Neural cell (in vitro differentiated cells): Measurements from ENCODE around the gene SKIC8. TPM values are rescaled to one million over a fixed set of nuclear protein-coding genes. Genes with fewer than 3 reads are reported as not detected.

Experiments used
- H2AFZ ChIP-seq: fragments of 200-600, 300-800 bp; sonication (generic), shearing (Covaris generic); 2 replicates; pipeline ENCODE4 v1.6.0; 2014; ENCODE audit warnings: low read depth, mild to moderate bottlenecking, antibody characterized with exemption, low read length, moderate library complexity
- H3F3A ChIP-seq: fragments of 200-600 bp; shearing (Covaris generic); 2 replicates; pipeline ENCODE4 v1.6.1; 2016; ENCODE audit warnings: mild to moderate bottlenecking, moderate library complexity, mixed read lengths, antibody characterized with exemption, low read length; ENCODE audit not compliant: insufficient read depth, poor library complexity, severe bottlenecking
- H3K27ac ChIP-seq: fragments of 200-600, 300-800 bp; sonication (generic), shearing (Covaris generic); 2 replicates; pipeline ENCODE4 v1.5.1; 2014; ENCODE audit warnings: mild to moderate bottlenecking, low read length, moderate library complexity
- H3K27me3 ChIP-seq: fragments of 300-800, 200-600 bp; sonication (generic), shearing (Covaris generic); 2 replicates; pipeline ENCODE4 v1.6.0; 2014; ENCODE audit warnings: mild to moderate bottlenecking, low read depth, low read length, moderate library complexity; ENCODE audit not compliant: insufficient read depth
- H3K36me3 ChIP-seq: fragments of 300-800, 200-600 bp; sonication (generic), shearing (Covaris generic); 2 replicates; pipeline ENCODE4 v1.5.1; 2014; ENCODE audit warnings: mild to moderate bottlenecking, antibody characterized with exemption, low read length, moderate library complexity; ENCODE audit not compliant: insufficient read depth
- H3K4me2 ChIP-seq: fragments of 300-800, 200-600 bp; sonication (generic), shearing (Covaris generic); 2 replicates; pipeline ENCODE4 v1.6.0; 2014; ENCODE audit warnings: mild to moderate bottlenecking, low read length
- H3K4me3 ChIP-seq: fragments of 300-800, 200-600 bp; sonication (generic), shearing (Covaris generic); 2 replicates; pipeline ENCODE4 v1.5.1; 2014; ENCODE audit warnings: mild to moderate bottlenecking, low read length, moderate library complexity
- H3K79me2 ChIP-seq: fragments of 200-600 bp; shearing (Covaris generic); replicated peaks from 2 replicates; pipeline ENCODE4 v1.6.0; 2014; ENCODE audit warnings: mild to moderate bottlenecking, low read length, moderate library complexity; ENCODE audit not compliant: insufficient read depth
- H3K9ac ChIP-seq: fragments of 300-800, 200-600 bp; sonication (generic), shearing (Covaris generic); 2 replicates; pipeline ENCODE4 v1.6.1; 2016; ENCODE audit warnings: mild to moderate bottlenecking, low read length, mixed read lengths
- H3K9me2 ChIP-seq: fragments of 200-600 bp; shearing (Covaris generic); 2 replicates; pipeline ENCODE4 v1.6.1; 2016; ENCODE audit warnings: mild to moderate bottlenecking, low read length, mixed read lengths; ENCODE audit not compliant: insufficient read depth
- H3K9me3 ChIP-seq: fragments of 200-600, 300-800 bp; sonication (generic), shearing (Covaris generic); 2 replicates; pipeline ENCODE4 v1.6.1; 2016; ENCODE audit warnings: mild to moderate bottlenecking, mixed run types, low read length, moderate library complexity, mixed read lengths
- H4K20me1 ChIP-seq: fragments of 200-600 bp; shearing (Covaris generic); 2 replicates; pipeline ENCODE4 v1.6.1; 2016; ENCODE audit warnings: mild to moderate bottlenecking, mixed run types; ENCODE audit not compliant: insufficient read depth
- EP300 ChIP-seq: fragments of 450-650 bp; conservative IDR thresholded peaks from 2 replicates; pipeline ENCODE4 v1.6.1; 2014; ENCODE audit warnings: antibody characterized with exemption, mild to moderate bottlenecking, moderate library complexity; ENCODE audit not compliant: poor library complexity, severe bottlenecking
- EZH2 ChIP-seq: fragments of 200-600, 300-800 bp; shearing (Covaris generic), sonication (generic); IDR thresholded peaks from 2 replicates; pipeline ENCODE4 v1.6.1; 2014; ENCODE audit warnings: antibody characterized with exemption, low read length, borderline replicate concordance, mild to moderate bottlenecking; ENCODE audit not compliant: insufficient read depth, poor library complexity, severe bottlenecking
- MXI1 ChIP-seq: fragments of 450-650 bp; conservative IDR thresholded peaks from 2 replicates; pipeline ENCODE4 v1.6.1; 2014; ENCODE audit warnings: antibody characterized with exemption, mild to moderate bottlenecking; ENCODE audit not compliant: poor library complexity, severe bottlenecking
- POLR2AphosphoS5 ChIP-seq: IDR thresholded peaks from 2 replicates; pipeline ENCODE4 v1.6.1; 2012
- RAD21 ChIP-seq: fragments of 450-650 bp; conservative IDR thresholded peaks from 2 replicates; pipeline ENCODE4 v1.6.1; 2014; ENCODE audit warnings: antibody characterized with exemption, mild to moderate bottlenecking, moderate library complexity
- REST ChIP-seq: IDR thresholded peaks from 2 replicates; pipeline ENCODE4 v1.6.1; 2012; ENCODE audit warnings: borderline replicate concordance
- SMC3 ChIP-seq: fragments of 450-650 bp; conservative IDR thresholded peaks from 2 replicates; pipeline ENCODE4 v1.6.1; 2014; ENCODE audit warnings: antibody characterized with exemption, mild to moderate bottlenecking, moderate library complexity; ENCODE audit not compliant: poor library complexity
- TAF1 ChIP-seq: IDR thresholded peaks from 2 replicates; pipeline ENCODE4 v1.6.1; 2012; ENCODE audit warnings: low read depth
- polyA plus RNA-seq: library from polyadenylated mRNA; depleted of rRNA; stranded (reverse); fragments of >200 nt; gene quantifications from 2 replicates; pipeline ENCODE4 v1.2.3, GENCODE V29; 2014
- TF ChIP-seq, protein P1 (sequence below): fragments of 450-650 bp; IDR thresholded peaks from 2 replicates; pipeline ENCODE4 v1.5.1; 2014; ENCODE audit warnings: antibody characterized with exemption, mild to moderate bottlenecking, moderate library complexity; ENCODE audit not compliant: poor library complexity, severe bottlenecking

The SKIC8 gene
- polyA plus RNA-seq, 1 donor from 2014 or later, result 170 TPM

DNA sequence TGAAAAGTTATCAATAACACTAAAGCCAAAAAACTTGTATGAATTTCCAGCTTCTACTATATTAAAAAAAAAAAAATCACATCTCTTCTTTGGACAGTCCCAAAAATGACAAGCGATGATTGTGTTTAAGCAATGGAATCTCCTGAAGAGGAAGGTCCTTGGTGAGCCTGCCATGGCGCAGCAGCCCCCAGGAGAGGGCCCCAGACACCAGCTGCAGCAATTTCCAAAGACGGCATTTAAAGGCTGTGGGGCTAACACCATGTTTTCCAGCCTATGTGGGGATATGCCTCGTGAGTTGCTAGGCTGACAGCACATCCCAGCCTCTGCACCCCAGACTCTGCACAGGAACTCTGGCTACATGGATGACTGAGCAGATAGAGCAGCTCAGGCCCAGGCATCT is 14.7 kb downstream of the SKIC8 start:
- H3K79me2 ChIP-seq, result no peaks in the 10 kb centered on the region
- TF ChIP-seq, protein P1, sequence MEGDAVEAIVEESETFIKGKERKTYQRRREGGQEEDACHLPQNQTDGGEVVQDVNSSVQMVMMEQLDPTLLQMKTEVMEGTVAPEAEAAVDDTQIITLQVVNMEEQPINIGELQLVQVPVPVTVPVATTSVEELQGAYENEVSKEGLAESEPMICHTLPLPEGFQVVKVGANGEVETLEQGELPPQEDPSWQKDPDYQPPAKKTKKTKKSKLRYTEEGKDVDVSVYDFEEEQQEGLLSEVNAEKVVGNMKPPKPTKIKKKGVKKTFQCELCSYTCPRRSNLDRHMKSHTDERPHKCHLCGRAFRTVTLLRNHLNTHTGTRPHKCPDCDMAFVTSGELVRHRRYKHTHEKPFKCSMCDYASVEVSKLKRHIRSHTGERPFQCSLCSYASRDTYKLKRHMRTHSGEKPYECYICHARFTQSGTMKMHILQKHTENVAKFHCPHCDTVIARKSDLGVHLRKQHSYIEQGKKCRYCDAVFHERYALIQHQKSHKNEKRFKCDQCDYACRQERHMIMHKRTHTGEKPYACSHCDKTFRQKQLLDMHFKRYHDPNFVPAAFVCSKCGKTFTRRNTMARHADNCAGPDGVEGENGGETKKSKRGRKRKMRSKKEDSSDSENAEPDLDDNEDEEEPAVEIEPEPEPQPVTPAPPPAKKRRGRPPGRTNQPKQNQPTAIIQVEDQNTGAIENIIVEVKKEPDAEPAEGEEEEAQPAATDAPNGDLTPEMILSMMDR, result peak; percentile 23
- peak; percentile 37 for TF ChIP-seq RAD21
- TF ChIP-seq REST, result no peak
- TF ChIP-seq SMC3, result peak; percentile 18
- H3K4me3 ChIP-seq, result no peak overlapping the region
- H3K4me2 ChIP-seq, result no peak overlapping the region
- no peak overlapping the region for H3K9ac ChIP-seq
- H3K9me3 ChIP-seq, result no peaks in the 10 kb centered on the region
- H3K27me3 ChIP-seq, result no peaks in the 10 kb centered on the region
- H2AFZ ChIP-seq, result no peak overlapping the region
- H3F3A ChIP-seq, result no peaks in the 10 kb centered on the region
- no peaks in the 10 kb centered on the region for H3K36me3 ChIP-seq
- H3K27ac ChIP-seq, result no peak overlapping the region
- no peaks in the 10 kb centered on the region for H4K20me1 ChIP-seq
- H3K9me2 ChIP-seq, result no peaks in the 10 kb centered on the region

GRCh38 chr15:78282324-78282723 is 17.1 kb downstream of the SKIC8 start:
- Histone ChIP-seq H3F3A (no peaks in the 10 kb centered on the region), H3K9ac (no peak overlapping the region), H4K20me1 (no peaks in the 10 kb centered on the region), H3K9me2 (no peaks in the 10 kb centered on the region), H3K27me3 (no peaks in the 10 kb centered on the region), H2AFZ (no peak overlapping the region), H3K27ac (no peak overlapping the region), H3K36me3 (no peaks in the 10 kb centered on the region), H3K9me3 (no peaks in the 10 kb centered on the region), H3K4me2 (no peak overlapping the region), H3K4me3 (no peak overlapping the region), H3K79me2 (no peaks in the 10 kb centered on the region)
- no peak for TF ChIP-seq MXI1
- no peak for TF ChIP-seq EP300
- TF ChIP-seq EZH2, result no peak
- no peak for TF ChIP-seq RAD21
- TF ChIP-seq SMC3, result no peak
- TF ChIP-seq REST, result no peak
- TF ChIP-seq, protein P1, result no peak
- no peak for TF ChIP-seq TAF1
- no peak for TF ChIP-seq POLR2AphosphoS5
